Activated naive CD4-positive, alpha-beta T cell (primary cell): ENCODE results near the gene CCDC112.
A peak's percentile ranks its signal among the peaks of the same experiment; 100 is the strongest.

ENCODE experiments used
- DNase-seq, 4 experiments: peaks; one replicate each; lab custom pipeline; 2025; lab: John Stamatoyannopoulos, UW

Gene CCDC112

GRCh38 chr5:115317320-115317719 lies 20.9 kb upstream of the CCDC112 start:
- no peak for DNase-seq

- DNase-seq = no peak
Measured at GRCh38 chr5:115313632-115314031, 17.2 kb upstream of the CCDC112 start.

GRCh38 chr5:115313052-115313451 lies 16.6 kb upstream of the CCDC112 start:
- DNase-seq = no peak

- no peak for DNase-seq
Measured at GRCh38 chr5:115309751-115310370, 13.4 kb upstream of the CCDC112 start.

DNA sequence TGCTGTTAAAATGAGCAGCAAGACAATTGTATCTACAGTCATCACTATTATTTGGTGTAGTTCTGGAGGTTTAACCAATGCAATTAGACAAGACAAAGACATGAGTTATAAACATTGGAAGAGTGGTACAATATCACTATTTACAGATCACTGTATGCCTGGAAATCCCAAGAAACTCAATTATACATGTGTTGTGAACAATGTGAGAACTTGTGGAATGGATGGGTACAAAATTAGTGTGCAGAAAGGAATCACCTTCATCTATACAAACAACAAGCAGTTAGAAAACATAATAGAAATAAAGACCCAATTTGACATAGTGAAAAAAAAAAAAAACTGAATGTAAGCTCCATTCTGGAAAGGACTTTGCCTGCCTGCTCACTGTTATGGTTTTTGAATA lies 12.4 kb upstream of the CCDC112 start:
- no peak for DNase-seq

DNA sequence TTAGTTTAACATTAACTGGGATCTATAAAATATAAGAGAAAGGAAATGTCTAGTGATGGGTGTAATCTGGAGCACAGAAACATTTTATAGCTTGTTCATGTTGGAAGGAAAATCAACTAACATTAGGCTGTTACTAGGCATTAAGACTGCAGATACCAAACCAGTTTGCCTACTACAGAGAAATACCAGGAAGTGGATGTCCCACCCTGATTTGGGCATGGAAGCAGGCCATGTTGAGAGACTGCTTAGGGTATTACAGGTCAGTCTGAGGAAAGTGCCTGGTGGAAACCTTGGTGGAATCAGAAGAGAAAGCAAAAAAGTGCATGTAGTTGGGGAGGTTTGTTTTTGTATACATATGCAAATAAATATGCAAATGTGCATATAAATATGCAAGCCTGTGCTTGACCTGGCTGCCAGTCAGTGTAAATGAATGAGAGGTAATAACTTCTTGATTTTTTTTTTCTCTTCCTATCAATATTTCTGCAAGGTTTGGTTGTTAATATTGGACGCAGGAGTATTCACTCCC lies 9.6 kb upstream of the CCDC112 start:
- DNase-seq = no peak

DNA sequence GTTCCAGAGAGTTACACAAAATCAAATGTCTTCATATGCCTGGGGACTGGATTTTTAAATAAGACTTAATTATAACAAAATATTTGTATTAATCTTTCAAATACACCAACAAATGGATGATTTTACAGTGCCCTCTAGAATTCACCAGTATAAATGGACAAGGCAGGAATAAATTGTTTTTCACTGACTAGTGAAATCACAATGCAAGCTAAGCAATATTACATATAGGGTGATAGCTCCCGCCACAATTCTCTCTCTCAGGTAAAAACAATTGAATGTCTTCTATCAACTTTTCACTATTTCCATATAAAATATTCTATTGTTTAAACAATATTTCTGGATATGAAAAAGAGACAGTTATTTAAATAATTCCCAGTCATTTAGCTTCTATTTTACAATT lies 8.0 kb upstream of the CCDC112 start:
- no peak for DNase-seq

GRCh38 chr5:115298811-115299210 lies 2.4 kb upstream of the CCDC112 start:
- DNase-seq = no peak

DNA sequence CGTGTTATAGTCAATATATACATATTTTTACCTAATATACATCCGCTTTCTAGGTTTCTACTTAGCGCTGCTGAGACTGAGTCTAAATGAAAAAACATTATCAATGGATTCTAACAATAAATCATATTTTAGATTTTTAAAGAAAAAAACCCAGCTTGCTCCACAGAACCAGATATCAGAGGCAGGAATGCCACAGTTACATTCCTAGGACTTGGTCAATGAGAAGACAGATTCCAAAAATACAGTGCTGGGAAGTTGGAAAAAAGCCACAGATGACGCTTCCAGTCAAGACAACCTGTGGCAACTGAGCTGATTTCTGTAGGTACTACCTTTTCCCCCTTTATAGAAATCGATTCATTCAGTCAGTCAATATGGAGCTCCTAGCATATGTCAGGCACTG lies 577 bp upstream of the CCDC112 start:
- DNase-seq = no peak

GRCh38 chr5:115295777-115296123 lies 704 bp downstream of the CCDC112 start:
- no peak for DNase-seq

DNA sequence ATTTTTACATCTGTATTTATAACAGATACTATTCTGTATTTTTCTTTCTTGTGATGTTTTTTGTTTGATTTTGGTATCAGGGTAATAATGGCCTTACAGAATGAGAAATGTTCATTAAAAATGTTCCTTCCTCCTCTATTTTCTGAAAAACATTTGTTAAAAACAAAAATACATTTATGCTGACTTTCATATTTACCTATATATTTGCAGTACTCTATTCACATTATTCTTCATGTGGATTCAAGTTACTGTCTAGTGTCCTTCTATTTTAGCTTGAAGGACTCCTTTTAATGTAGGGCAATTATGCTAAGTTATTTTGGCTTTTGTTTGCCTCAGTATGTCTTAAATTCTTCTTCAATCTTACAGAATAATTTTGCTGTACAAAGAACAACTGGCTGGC lies 5.1 kb downstream of the CCDC112 start:
- no peak for DNase-seq

GRCh38 chr5:115289104-115289503 lies 7.3 kb downstream of the CCDC112 start:
- DNase-seq = no peak

GRCh38 chr5:115284021-115284420 lies 12.4 kb downstream of the CCDC112 start:
- no peak for DNase-seq

DNA sequence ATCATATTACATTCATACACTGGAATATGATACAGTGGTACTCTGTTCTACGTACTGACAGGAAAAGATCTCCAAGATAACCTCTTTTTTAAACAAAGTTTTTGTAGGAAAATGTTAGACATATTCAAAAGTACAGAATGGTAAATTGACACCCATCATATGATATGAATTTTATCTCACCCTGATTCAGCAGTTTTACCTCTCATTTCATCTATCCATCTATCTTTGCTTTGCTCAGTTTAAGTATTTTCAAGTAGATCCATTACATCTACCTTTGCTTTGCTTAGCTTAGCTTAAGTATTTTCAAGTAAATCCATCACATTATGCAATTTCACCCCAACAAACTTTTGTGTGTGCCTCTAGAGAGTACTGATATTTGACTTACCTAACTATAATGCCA lies 14.3 kb downstream of the CCDC112 start:
- DNase-seq = no peak

DNA sequence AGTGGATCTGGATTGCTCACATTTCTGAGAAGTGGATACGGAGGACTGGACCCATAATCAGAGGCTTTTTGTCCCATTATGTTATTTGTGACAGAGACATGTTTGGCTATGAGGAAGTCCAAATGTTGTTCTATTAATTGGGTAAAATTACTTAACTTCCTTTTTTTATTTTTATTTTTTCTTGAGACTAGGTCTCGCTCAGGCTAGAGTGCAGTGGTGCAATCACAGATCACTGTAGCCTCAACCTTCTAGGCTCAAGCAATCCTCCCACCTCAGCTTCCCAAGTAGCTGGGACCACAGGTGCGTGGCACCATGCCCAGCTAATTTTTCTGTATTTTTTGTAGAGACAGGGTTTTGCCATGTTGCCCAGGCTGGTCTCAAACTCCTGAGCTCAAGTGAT lies 21.9 kb downstream of the CCDC112 start:
- DNase-seq = no peak

GRCh38 chr5:115272297-115272958 lies 24.0 kb downstream of the CCDC112 start:
- DNase-seq = no peak

GRCh38 chr5:115271295-115272050 lies 25.0 kb downstream of the CCDC112 start:
- DNase-seq = no peak

GRCh38 chr5:115267617-115268016 lies 28.8 kb downstream of the CCDC112 start:
- no peak for DNase-seq

GRCh38 chr5:115265220-115265619 lies 31.2 kb downstream of the CCDC112 start:
- DNase-seq = no peak

- no peak for DNase-seq
Measured at GRCh38 chr5:115264786-115265185, 31.7 kb downstream of the CCDC112 start.

DNA sequence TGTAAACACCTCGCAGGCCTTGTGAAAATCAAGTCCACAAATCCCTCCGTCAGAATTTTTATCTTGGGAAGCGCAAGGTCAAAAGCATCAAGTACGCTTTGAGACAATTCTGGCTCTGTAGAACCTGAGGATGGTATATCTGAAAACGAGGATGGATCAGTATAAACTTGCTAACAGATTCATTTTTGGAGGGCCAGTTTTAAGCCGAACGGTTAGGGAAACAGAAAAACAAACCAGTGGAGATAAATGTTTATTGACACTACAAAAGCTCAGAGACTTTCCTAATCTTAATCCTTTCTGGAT lies 33.4 kb downstream of the CCDC112 start:
- no peak for DNase-seq

DNA sequence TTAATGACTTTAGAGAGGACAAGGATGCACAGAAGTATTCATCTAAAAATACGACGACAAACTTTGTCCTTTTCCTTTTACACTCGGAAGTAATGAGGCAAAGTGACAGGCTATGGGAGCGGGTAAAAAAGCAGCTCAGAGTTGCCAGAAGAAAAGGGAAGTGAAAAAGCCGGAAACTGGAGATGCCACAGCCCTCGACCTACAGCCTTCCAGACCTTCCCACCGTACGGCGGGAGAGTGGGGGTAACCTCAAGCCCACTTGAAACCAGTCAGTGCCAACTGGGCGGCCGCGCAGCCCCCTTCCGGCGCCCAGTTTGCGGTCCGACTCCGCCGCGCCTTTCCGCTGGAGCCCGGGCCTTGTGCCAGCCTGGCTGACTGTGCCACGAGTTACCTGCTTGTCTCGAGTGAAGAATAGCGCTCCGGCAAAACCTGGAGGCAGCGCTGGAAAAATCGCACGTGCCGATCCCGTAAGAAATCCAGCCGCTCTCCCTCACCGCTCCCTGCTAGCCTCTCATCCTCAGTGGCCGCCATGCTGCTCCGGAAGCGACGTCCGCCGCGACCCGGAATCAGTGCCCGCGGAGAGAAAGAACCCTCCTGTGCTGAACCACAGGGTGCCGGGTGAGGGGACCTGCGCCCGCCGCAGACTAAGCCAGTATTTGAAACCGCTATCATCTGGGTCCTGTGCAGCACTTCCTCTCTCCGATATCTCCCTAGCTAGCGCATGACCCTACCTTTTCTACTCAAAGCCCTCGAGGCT lies 34.0 kb downstream of the CCDC112 start, which contains the start of gene PGGT1B:
PGGT1B (minus strand) TSS at position 557 of the 757 bp plus-strand sequence; CDS start at position 531, 26 bp downstream.
- DNase-seq = peak; percentile 30 to 65 (median 42)

- DNase-seq = no peak
Measured at GRCh38 chr5:115262011-115262320, 34.5 kb downstream of the CCDC112 start.
